ENCODE results near the gene CCNT2. TPM values are rescaled to one million over a fixed set of nuclear protein-coding genes. Genes with fewer than 3 reads are reported as not detected.
"Not testable (repeated sequence)": the region's sequence is repeated elsewhere in the genome, so short reads cannot be mapped to it uniquely, and the experiment has no call there.

CCNT2 gene
- total RNA-seq, 3 donors from 2014 or later, result 37.9 to 51.7 (median 46.7) TPM

DNA sequence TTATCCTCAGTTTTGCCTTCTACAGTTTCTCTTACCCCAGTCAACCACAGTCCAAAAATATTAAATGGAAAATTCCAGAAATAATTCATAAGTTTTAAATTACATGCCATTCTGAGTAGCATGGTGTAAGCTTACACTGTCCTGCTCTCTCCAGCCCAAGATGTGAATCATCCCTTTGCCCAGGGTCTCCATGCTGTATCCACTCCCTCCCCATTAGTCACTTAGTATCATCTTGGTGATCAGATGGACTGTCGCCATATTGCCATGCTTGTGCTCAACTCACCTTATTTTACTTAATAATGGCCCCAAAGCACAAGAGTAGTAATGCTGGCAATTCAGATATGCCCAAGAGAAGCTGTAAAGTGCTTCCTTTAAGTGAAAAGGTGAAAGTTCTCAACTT is 18.5 kb upstream of the CCNT2 start:
- ATAC-seq (no peak), DNase-seq (no peak)
- Histone ChIP-seq H3K4me3 (no peak overlapping the region), H3K9me3 (no peaks in the 10 kb centered on the region), H3K4me1 (ENCODE audit: low read depth) (no peaks in the 10 kb centered on the region), H3K36me3 (ENCODE audit: low read depth) (no peaks in the 10 kb centered on the region)
- TF ChIP-seq, protein P1, sequence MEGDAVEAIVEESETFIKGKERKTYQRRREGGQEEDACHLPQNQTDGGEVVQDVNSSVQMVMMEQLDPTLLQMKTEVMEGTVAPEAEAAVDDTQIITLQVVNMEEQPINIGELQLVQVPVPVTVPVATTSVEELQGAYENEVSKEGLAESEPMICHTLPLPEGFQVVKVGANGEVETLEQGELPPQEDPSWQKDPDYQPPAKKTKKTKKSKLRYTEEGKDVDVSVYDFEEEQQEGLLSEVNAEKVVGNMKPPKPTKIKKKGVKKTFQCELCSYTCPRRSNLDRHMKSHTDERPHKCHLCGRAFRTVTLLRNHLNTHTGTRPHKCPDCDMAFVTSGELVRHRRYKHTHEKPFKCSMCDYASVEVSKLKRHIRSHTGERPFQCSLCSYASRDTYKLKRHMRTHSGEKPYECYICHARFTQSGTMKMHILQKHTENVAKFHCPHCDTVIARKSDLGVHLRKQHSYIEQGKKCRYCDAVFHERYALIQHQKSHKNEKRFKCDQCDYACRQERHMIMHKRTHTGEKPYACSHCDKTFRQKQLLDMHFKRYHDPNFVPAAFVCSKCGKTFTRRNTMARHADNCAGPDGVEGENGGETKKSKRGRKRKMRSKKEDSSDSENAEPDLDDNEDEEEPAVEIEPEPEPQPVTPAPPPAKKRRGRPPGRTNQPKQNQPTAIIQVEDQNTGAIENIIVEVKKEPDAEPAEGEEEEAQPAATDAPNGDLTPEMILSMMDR (IDR thresholded peaks at IDR 0.05), result no peak
- intact Hi-C loops (cut with DNase I, micrococcal nuclease), result no loop called here

DNA sequence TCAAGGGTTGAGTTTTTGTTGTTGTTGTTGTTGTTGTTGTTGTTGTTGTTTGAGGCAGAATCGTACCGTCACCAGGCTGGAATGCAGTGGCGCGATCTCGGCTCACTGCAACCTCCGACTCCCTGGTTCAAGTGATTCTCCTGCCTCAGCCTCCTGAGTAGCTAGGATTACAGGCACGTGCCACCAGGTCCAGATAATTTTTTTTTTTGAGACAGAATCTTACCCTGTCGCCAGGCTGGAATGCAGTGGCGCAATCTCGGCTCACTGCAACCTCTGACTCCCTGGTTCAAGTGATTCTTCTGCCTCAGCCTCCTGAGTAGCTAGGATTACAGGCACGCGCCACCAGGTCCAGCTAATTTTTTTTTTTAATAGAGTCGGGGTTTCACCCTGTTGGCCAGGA is 14.9 kb upstream of the CCNT2 start:
- ATAC-seq, result not testable (repeated sequence)

DNA sequence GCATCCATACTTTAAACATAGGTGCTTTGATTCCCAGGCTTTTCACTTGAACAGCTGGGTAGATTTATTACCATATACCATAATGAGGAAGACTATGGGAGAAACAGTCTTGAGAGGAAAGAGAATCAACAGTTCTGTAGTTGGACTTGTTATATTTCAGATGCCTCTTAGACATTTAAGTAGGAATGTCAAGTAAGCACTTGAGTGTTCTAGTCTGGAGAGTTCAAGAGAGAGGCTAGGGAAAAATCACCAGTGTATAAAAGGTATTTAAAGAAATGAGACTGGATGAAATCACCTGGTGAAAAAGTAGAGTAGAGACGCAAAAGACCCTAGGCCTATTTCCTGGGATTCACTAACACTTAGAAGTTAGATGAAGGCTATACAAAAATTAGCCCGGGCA is 13.5 kb upstream of the CCNT2 start:
- DNase-seq (no peak), ATAC-seq (no peak)
- no peaks in the 10 kb centered on the region for H3K4me1 ChIP-seq (ENCODE audit: low read depth)
- intact Hi-C loops (cut with DNase I, micrococcal nuclease), result no loop called here
- no peaks in the 10 kb centered on the region for H3K36me3 ChIP-seq (ENCODE audit: low read depth)
- no peak overlapping the region for H3K4me3 ChIP-seq
- TF ChIP-seq, protein P1 (IDR thresholded peaks at IDR 0.05), result no peak
- H3K9me3 ChIP-seq, result no peaks in the 10 kb centered on the region

More for the DNA sequence above, 14.9 kb upstream of the CCNT2 start:
- DNase-seq; H3K9me3 ChIP-seq; H3K4me1 ChIP-seq (ENCODE audit: low read depth); H3K36me3 ChIP-seq (ENCODE audit: low read depth); intact Hi-C loops (cut with DNase I, micrococcal nuclease); H3K4me3 ChIP-seq: not testable (repeated sequence)

DNA sequence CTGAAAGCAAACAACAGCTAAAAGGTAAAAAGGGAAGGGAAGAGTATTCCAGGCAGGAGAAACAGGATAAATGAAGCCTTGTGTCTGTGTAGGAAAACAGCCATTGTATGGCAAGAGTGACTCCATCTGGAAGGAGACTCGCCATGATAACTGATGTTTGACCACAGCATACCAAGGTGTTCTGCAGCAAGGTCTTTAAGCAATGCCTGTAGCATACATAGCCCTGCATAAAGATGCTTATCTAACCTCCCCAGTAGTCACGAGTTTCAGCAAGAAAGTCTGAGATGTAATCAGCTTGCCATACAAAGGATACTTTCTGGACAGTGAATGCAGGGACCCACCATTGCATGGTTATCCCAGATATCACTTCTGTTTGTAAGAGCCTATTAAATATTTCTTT is 11.9 kb upstream of the CCNT2 start:
- Histone ChIP-seq H3K9me3 (no peaks in the 10 kb centered on the region), H3K4me3 (no peak overlapping the region), H3K4me1 (ENCODE audit: low read depth) (no peaks in the 10 kb centered on the region), H3K36me3 (ENCODE audit: low read depth) (no peaks in the 10 kb centered on the region)
- TF ChIP-seq, protein P1 (IDR thresholded peaks at IDR 0.05), result no peak
- ATAC-seq (no peak), DNase-seq (no peak)
- intact Hi-C loops (cut with DNase I, micrococcal nuclease), result no loop called here

DNA sequence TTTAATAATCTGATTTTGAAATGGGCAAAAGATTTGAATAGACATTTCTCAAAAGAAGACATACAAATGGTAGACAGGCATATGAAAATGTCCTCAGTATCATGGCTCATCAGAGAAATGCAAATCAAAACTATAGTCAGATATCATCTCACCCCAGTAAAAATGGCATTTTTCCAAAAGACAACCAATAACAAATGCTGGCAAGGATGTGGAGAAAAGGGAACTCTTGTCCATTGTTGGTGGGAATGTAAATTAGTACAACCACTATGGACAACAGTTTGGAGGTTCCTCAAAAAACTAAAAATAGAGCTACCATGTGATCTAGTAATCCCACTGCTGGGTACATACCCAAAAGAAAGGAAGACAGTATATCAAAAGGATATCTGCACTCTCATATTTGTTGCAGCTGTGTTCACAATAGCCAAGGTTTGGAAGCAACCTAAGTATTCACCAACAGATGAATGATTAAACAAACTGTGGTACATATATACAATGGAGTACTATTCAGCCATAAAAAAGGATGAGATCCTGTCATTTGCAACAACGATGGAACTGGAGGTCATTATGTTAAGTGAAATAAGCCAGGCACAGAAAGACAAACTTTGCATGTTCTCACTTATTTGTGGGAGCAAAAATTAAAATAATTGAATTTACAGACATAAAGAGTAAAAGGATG is 11.0 kb upstream of the CCNT2 start:
- DNase-seq; intact Hi-C loops (cut with DNase I, micrococcal nuclease); H3K36me3 ChIP-seq (ENCODE audit: low read depth); H3K9me3 ChIP-seq; ATAC-seq; H3K4me3 ChIP-seq; H3K4me1 ChIP-seq (ENCODE audit: low read depth): not testable (repeated sequence)

DNA sequence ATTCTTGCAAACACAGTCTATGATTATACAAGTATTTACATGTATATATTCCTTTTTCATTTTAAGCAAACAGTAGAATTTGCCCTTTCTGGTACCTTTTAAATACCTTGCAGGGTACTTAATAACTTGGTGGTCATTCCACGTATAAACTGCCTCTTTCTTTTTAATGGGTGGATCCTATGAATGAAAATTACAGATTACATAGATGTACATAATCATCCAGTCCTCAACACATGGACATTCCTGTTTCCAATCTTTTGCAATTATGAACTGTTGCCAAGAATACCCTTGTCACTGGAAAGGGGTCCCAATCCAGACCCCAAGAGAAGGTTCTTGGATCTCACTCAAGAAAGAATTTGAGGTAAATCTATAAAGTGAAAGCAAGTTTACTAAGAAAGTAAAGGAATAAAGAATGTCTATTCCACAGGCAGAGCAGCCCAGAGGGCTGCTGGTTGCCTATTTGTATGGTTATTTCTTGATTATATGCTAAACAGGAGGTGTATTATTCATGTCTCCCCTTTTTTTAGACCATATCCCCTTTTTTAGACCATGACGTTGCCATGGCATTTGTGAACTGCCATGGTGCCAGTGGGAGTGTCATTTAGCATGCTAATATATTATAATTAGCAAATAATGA is 7.7 kb upstream of the CCNT2 start:
- Histone ChIP-seq H3K4me1 (ENCODE audit: low read depth) (no peaks in the 10 kb centered on the region), H3K4me3 (no peak overlapping the region), H3K9me3 (no peaks in the 10 kb centered on the region), H3K36me3 (ENCODE audit: low read depth) (no peaks in the 10 kb centered on the region)
- DNase-seq (no peak), ATAC-seq (no peak)
- TF ChIP-seq, protein P1 (IDR thresholded peaks at IDR 0.05), result no peak
- intact Hi-C loops (cut with DNase I, micrococcal nuclease), result no loop called here

All from mucosa of descending colon (tissue), 3 donors.